ENCODE results near the gene SCAPER. TPM values are rescaled to one million over a fixed set of nuclear protein-coding genes. Genes with fewer than 3 reads are reported as not detected.

SCAPER gene
- total RNA-seq, 1 experiment from 2014 or later: 7.4 TPM

- no peaks in the 10 kb centered on the region for H3K23me2 ChIP-seq (ENCODE audit: insufficient read length, low read depth, low read length, poor library complexity, severe bottlenecking)
- H4K20me1 ChIP-seq (ENCODE audit: control insufficient read depth, insufficient read depth, insufficient read length): no peaks in the 10 kb centered on the region
- H3K9ac ChIP-seq (ENCODE audit: extremely low read depth, insufficient read length, low read length): no peak overlapping the region
- no peak overlapping the region for H2BK20ac ChIP-seq (ENCODE audit: low read depth, low read length, poor library complexity, severe bottlenecking)
- H2BK120ac ChIP-seq (ENCODE audit: low read depth, low read length, poor library complexity, severe bottlenecking): no peak overlapping the region
- H2BK15ac ChIP-seq (ENCODE audit: low read depth, low read length): no peak overlapping the region
- WGBS (ENCODE audit: extremely low coverage, insufficient read length, low lambda C conversion rate): no CpG with 5 or more reads among the region's 4 CpGs
- no peaks in the 10 kb centered on the region for H3K9me3 ChIP-seq (ENCODE audit: control insufficient read depth, low read depth, low read length)
- Mint-ChIP-seq H3K36me3 (ENCODE audit: insufficient read depth in 1 of 3, low read depth in 3 of 3) (no peaks in the 10 kb centered on the region), H3K27me3 (ENCODE audit: low read depth) (no peaks in the 10 kb centered on the region), H3K4me1 (peaks cover 3 to 4% of the 10 kb centered on the region in 2 experiments; a peak in 3 of 4 replicates), H3K4me3 (no peak overlapping the region), H3K9me3 (no peaks in the 10 kb centered on the region), H3K27ac (no peak overlapping the region)
- no peaks in the 10 kb centered on the region for H3K4me1 ChIP-seq (ENCODE audit: insufficient read depth, low read length)
- H3K27ac ChIP-seq (ENCODE audit: insufficient read length, low read depth, low read length): no peak overlapping the region
- no peak for DNase-seq
- no peaks in the 10 kb centered on the region for H3K79me1 ChIP-seq (ENCODE audit: insufficient read depth, low read depth, low read length, poor library complexity, severe bottlenecking)
- no peak overlapping the region for H2BK12ac ChIP-seq (ENCODE audit: insufficient read length, low read depth, low read length)
- H3K79me2 ChIP-seq (ENCODE audit: insufficient read depth, low read length): no peaks in the 10 kb centered on the region
- no peak overlapping the region for H2AK5ac ChIP-seq (ENCODE audit: insufficient read length, low read length)
- no peak overlapping the region for H2BK5ac ChIP-seq (ENCODE audit: insufficient read length, low read length)
- no peak overlapping the region for H3K4me2 ChIP-seq (ENCODE audit: insufficient read depth, insufficient read length, low read length)
- no peak overlapping the region for H4K8ac ChIP-seq (replicated peaks; ENCODE audit: insufficient read length, low read depth, low read length)
- H4K5ac ChIP-seq (ENCODE audit: insufficient read length, low read depth, low read length): no peak overlapping the region
- H3K4ac ChIP-seq (ENCODE audit: low read depth, low read length): no peak overlapping the region
- no peak overlapping the region for H3K56ac ChIP-seq (ENCODE audit: insufficient read length, low read depth, low read length)
- TF ChIP-seq, protein P1, sequence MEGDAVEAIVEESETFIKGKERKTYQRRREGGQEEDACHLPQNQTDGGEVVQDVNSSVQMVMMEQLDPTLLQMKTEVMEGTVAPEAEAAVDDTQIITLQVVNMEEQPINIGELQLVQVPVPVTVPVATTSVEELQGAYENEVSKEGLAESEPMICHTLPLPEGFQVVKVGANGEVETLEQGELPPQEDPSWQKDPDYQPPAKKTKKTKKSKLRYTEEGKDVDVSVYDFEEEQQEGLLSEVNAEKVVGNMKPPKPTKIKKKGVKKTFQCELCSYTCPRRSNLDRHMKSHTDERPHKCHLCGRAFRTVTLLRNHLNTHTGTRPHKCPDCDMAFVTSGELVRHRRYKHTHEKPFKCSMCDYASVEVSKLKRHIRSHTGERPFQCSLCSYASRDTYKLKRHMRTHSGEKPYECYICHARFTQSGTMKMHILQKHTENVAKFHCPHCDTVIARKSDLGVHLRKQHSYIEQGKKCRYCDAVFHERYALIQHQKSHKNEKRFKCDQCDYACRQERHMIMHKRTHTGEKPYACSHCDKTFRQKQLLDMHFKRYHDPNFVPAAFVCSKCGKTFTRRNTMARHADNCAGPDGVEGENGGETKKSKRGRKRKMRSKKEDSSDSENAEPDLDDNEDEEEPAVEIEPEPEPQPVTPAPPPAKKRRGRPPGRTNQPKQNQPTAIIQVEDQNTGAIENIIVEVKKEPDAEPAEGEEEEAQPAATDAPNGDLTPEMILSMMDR (conservative IDR thresholded peaks at IDR 0.05): no peak
- no peak overlapping the region for H3T11ph ChIP-seq (ENCODE audit: low read length)
- no peak overlapping the region for H4K91ac ChIP-seq (ENCODE audit: insufficient read length, low read depth, low read length)
- no peak overlapping the region for H3K14ac ChIP-seq (ENCODE audit: insufficient read depth, low read length)
- H3K27me3 ChIP-seq (ENCODE audit: insufficient read depth, low read length): no peaks in the 10 kb centered on the region
- H3K23ac ChIP-seq (ENCODE audit: insufficient read length, low read depth, low read length): no peak overlapping the region
- no peak overlapping the region for H2AFZ ChIP-seq (ENCODE audit: low read length)
- H3K18ac ChIP-seq (ENCODE audit: insufficient read length, low read depth, low read length): no peak overlapping the region
Measured at GRCh38 chr15:76865548-76865991, 39.6 kb downstream of the SCAPER start.

Data from H9 (cell line).